ENCODE data around the gene RPP14. TPM values are rescaled to one million over a fixed set of nuclear protein-coding genes. Genes with fewer than 3 reads are reported as not detected.

Gene RPP14
- total RNA-seq, 1 donor from 2014 or later, result 17.7 TPM

DNA sequence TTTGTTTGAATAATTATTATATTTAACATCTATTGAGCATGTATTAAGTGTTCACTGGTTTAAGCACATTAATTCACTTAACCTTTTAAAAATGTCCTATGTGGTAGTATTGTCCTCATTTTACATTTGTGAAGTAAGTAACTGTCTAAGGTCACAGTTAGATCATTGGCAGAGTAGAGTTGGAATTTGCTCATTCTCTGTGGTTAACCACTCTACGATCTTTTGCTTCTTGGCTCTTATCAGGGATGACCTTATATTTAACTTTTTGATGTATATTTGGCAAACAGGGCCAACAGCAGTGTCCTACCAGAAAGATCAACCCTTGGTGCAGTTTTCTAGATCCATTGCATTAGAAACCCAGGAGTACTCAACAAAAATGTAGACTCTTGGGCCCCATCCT, 60.7 kb downstream of the RPP14 start:
- Mint-ChIP-seq H3K9me3 (no peaks in the 10 kb centered on the region), H3K4me3 (no peak overlapping the region), H3K27ac (peak overlapping the region; percentile 59), H3K36me3 (ENCODE audit: low read depth) (peaks cover 40% of the 10 kb centered on the region), H3K4me1 (peaks cover 59% of the 10 kb centered on the region), H3K27me3 (no peaks in the 10 kb centered on the region)
- intact Hi-C loops (cut with micrococcal nuclease), result loop anchor here (5.0 kb wide), 1 partner anchor 34 kb away; the partner anchor contains the start of gene PXK
- no peak for ATAC-seq (ENCODE audit: low read depth)
- TF ChIP-seq, protein P1, sequence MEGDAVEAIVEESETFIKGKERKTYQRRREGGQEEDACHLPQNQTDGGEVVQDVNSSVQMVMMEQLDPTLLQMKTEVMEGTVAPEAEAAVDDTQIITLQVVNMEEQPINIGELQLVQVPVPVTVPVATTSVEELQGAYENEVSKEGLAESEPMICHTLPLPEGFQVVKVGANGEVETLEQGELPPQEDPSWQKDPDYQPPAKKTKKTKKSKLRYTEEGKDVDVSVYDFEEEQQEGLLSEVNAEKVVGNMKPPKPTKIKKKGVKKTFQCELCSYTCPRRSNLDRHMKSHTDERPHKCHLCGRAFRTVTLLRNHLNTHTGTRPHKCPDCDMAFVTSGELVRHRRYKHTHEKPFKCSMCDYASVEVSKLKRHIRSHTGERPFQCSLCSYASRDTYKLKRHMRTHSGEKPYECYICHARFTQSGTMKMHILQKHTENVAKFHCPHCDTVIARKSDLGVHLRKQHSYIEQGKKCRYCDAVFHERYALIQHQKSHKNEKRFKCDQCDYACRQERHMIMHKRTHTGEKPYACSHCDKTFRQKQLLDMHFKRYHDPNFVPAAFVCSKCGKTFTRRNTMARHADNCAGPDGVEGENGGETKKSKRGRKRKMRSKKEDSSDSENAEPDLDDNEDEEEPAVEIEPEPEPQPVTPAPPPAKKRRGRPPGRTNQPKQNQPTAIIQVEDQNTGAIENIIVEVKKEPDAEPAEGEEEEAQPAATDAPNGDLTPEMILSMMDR (IDR thresholded peaks at IDR 0.05), result no peak
- POLR2A ChIA-PET, result interaction anchor here (1.7 kb wide), 1 partner anchor 17 kb away, joined by 8 read pairs; no protein-coding TSS in a partner anchor
- no peak for DNase-seq
- CTCF ChIA-PET, result no interaction called here

DNA sequence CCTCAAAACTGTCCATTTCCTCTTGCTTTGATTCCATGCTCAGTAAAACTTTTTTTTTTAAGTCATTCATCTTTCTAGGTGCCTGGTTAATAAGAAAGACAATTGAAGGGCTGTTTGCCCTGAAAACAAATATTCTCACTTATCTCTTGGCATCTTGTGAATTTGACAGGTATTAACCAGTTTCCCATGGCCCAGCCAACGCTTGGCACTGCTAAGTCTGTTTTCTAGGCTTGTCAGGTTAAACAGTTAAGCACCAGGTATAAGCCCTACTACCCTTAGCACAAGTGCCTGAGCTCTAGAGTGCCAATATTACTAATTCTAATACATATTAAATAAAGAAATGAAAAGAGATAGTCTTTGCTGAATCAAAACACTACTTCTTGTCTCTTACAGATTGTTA, 63.0 kb downstream of the RPP14 start:
- H3K27me3 Mint-ChIP-seq, result no peaks in the 10 kb centered on the region
- POLR2A ChIA-PET, result interaction anchor here (1.3 kb wide), 1 partner anchor 19 kb away, joined by 3 read pairs; no protein-coding TSS in a partner anchor
- H3K4me3 Mint-ChIP-seq, result no peak overlapping the region
- DNase-seq, result no peak
- CTCF ChIA-PET, result interaction anchor here (0.8 kb wide), 1 partner anchor 35 kb away, joined by 3 read pairs; no protein-coding TSS in a partner anchor
- peaks cover 41% of the 10 kb centered on the region for H3K4me1 Mint-ChIP-seq
- H3K36me3 Mint-ChIP-seq (ENCODE audit: low read depth), result peaks cover 47% of the 10 kb centered on the region
- H3K27ac Mint-ChIP-seq, result no peak overlapping the region
- intact Hi-C loops (cut with micrococcal nuclease), result loop anchor here (5.0 kb wide), 1 partner anchor 37 kb away; the partner anchor contains the start of gene PXK
- no peak for ATAC-seq (ENCODE audit: low read depth)
- TF ChIP-seq, protein P1 (IDR thresholded peaks at IDR 0.05), result no peak
- H3K9me3 Mint-ChIP-seq, result no peaks in the 10 kb centered on the region

Other genes with a start within 250 kb of the RPP14 start
- gene DNASE1L3, start 95.3 kb upstream of the RPP14 start, total RNA-seq, result 7.2 and 8.1 TPM in 2 replicates
- 37.1 and 48.7 TPM in 2 replicates for gene ABHD6, start 68.5 kb upstream of the RPP14 start, total RNA-seq
- 11.4 TPM in 2 replicates for gene HTD2, start 275 bp downstream of the RPP14 start, total RNA-seq
- 70.3 and 81.3 TPM in 2 replicates for gene PXK, start 26.6 kb downstream of the RPP14 start, total RNA-seq
- 63.0 and 67.3 TPM in 2 replicates for gene PDHB, start 127.6 kb downstream of the RPP14 start, total RNA-seq
- 8.8 and 10.0 TPM in 2 replicates for gene KCTD6, start 185.9 kb downstream of the RPP14 start, total RNA-seq
- gene ACOX2, start 230.9 kb downstream of the RPP14 start, total RNA-seq, result not detected in 2 replicates

Measured in activated B cell treated with CpG ODN at 0.5 μM for 24 hours (primary cell).